HepG2 (cell line): ENCODE measurements around the gene TEX19. TPM values are rescaled to one million over a fixed set of nuclear protein-coding genes. Genes with fewer than 3 reads are reported as not detected.

Experiments used
- HNRNPUL1 ChIP-seq: fragments of 200-400 bp; formaldehyde crosslinking; IDR thresholded peaks from 2 replicates; pipeline ENCODE4 v1.6.1; 2017; ENCODE audit warnings: low read depth, mild to moderate bottlenecking, low read length, moderate library complexity
- KMT2A ChIP-seq: sonication (generic); formaldehyde crosslinking; IDR thresholded peaks from 2 replicates; pipeline ENCODE4 v1.4.0; 2020; ENCODE audit warnings: missing genetic modification reagents
- REXO4 ChIP-seq: sonication (generic); formaldehyde crosslinking; IDR thresholded peaks from 2 replicates; pipeline ENCODE4 v1.8.0; 2022; ENCODE audit warnings: missing genetic modification reagents, mild to moderate bottlenecking, borderline replicate concordance
- ZNF234 ChIP-seq: sonication (generic); formaldehyde crosslinking; conservative IDR thresholded peaks from 2 replicates; pipeline ENCODE4 v1.5.1; 2020; ENCODE audit warnings: mild to moderate bottlenecking, missing genetic modification reagents
- ZNF782 ChIP-seq: sonication (generic); formaldehyde crosslinking; IDR thresholded peaks from 2 replicates; pipeline ENCODE4 v1.4.0; 2020; ENCODE audit warnings: missing genetic modification reagents, mild to moderate bottlenecking, borderline replicate concordance
- polyA plus RNA-seq, 8 experiments: library from polyadenylated mRNA; depleted of rRNA in 3 of 8; stranded (reverse) in 7 of 8; unstranded in 1 of 8; fragments of >200 nt; fragmentation: Illumina TruSeq in 4 of 8; extraction: Trizol in 4 of 8; gene quantifications; 2 replicates each; pipeline versions ENCODE4 v1.2.1 to v1.2.3, GENCODE V29; 2011 to 2016; ENCODE audit warnings: low read depth in 4 of 8, missing spikeins in 1 of 8, mixed read lengths in 1 of 8; ENCODE audit not compliant: insufficient read depth in 1 of 8
- total RNA-seq, 5 experiments: library from RNA; depleted of rRNA; stranded (reverse); fragments of >200 nt; fragmentation: Illumina TruSeq; extraction: Trizol; gene quantifications; 2 replicates each; pipeline ENCODE4 v1.2.3, GENCODE V29; 2016; ENCODE audit warnings: low read depth in 1 of 5
- TF ChIP-seq, protein P1 (sequence below): sonication (generic); formaldehyde crosslinking; conservative IDR thresholded peaks from 2 replicates; pipeline ENCODE4 v1.8.0; 2022; ENCODE audit warnings: mild to moderate bottlenecking, moderate library complexity, missing genetic modification reagents
- TF ChIP-seq, protein P2 (sequence below): sonication (generic); formaldehyde crosslinking; IDR thresholded peaks from 2 replicates; pipeline ENCODE4 v1.4.0; 2020; ENCODE audit warnings: mild to moderate bottlenecking, missing genetic modification reagents
- TF ChIP-seq, protein P3 (sequence below): sonication (generic); formaldehyde crosslinking; IDR thresholded peaks from 2 replicates; pipeline ENCODE4 v1.5.1; 2020; ENCODE audit warnings: mild to moderate bottlenecking, missing genetic modification reagents, borderline replicate concordance
- TF ChIP-seq, protein P4 (sequence below): sonication (generic); formaldehyde crosslinking; IDR thresholded peaks from 2 replicates; pipeline ENCODE4 v1.8.1; 2023; ENCODE audit warnings: mild to moderate bottlenecking, missing genetic modification reagents
- TF ChIP-seq, protein P5 (sequence below): sonication (generic); formaldehyde crosslinking; IDR thresholded peaks from 2 replicates; pipeline ENCODE4 v1.8.1; 2023; ENCODE audit warnings: mild to moderate bottlenecking, moderate library complexity, missing genetic modification reagents
- TF ChIP-seq, protein P6 (sequence below): fragments of 450-650 bp; IDR thresholded peaks from 2 replicates; pipeline ENCODE4 v1.6.1; 2017; ENCODE audit warnings: mild to moderate bottlenecking
- TF ChIP-seq, protein P7 (sequence below): IDR thresholded peaks from 2 replicates; pipeline ENCODE4 v1.6.1; 2016; ENCODE audit warnings: missing compliant biosample characterization, missing genetic modification reagents, borderline replicate concordance

TEX19 gene
- total and polyA plus RNA-seq, 2 of the 13 experiments (the other 11 are each of a cell fraction or from before 2014, with no cell fraction given): 1.3 to 6.0 TPM

DNA sequence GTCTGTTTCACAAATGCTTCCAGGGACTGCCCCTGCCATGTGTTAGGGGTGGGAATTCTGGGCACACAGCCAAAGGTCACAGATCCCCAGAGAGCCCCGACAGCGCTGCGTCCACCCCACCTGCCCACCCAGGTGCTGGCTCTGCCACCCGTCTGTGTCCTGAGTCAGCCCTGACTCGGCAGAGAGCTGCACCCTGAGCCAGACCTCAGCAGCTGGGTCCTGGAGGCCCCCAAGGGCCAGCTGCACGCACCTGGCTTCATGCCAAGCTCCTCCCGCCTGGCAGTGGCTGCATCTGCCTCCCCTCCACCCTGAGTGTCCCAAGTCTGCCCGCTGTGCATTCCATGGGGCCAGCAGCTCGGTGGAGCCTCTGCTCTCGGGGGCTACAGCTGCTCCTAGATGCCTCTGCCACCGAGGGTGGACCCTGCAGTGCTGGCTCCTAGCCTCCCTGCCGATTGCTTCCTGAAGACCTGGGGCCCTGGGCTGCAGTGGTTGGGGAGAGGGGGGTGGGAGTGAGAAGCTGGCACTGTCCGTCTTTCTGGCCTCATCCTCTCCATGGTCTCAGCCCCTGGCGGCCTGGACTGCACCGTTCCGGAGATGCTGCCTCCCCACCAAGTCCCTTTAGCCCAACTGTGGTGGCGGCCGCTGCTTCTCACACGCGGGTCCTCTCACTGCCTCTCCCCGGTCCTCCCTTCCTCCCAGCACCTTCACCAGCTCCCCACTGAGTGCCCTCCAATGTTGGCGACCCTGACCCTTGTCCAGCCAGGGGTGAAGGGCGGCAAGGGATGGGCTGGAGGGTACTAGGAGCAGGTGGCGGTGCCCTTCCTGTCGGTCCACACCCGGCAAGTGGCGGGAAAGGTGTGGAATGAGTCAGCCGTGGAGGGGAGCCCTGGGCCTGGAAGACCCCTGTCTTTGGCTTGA, 28.5 kb upstream of the TEX19 start (continued):
- TF ChIP-seq ZNF782 (CRISPR knock-in tag): peak; percentile 85
- TF ChIP-seq, protein P1, sequence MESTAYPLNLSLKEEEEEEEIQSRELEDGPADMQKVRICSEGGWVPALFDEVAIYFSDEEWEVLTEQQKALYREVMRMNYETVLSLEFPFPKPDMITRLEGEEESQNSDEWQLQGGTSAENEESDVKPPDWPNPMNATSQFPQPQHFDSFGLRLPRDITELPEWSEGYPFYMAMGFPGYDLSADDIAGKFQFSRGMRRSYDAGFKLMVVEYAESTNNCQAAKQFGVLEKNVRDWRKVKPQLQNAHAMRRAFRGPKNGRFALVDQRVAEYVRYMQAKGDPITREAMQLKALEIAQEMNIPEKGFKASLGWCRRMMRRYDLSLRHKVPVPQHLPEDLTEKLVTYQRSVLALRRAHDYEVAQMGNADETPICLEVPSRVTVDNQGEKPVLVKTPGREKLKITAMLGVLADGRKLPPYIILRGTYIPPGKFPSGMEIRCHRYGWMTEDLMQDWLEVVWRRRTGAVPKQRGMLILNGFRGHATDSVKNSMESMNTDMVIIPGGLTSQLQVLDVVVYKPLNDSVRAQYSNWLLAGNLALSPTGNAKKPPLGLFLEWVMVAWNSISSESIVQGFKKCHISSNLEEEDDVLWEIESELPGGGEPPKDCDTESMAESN: no peak
- TF ChIP-seq, protein P2, sequence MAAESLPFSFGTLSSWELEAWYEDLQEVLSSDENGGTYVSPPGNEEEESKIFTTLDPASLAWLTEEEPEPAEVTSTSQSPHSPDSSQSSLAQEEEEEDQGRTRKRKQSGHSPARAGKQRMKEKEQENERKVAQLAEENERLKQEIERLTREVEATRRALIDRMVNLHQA: no peak
- TF ChIP-seq, protein P3, sequence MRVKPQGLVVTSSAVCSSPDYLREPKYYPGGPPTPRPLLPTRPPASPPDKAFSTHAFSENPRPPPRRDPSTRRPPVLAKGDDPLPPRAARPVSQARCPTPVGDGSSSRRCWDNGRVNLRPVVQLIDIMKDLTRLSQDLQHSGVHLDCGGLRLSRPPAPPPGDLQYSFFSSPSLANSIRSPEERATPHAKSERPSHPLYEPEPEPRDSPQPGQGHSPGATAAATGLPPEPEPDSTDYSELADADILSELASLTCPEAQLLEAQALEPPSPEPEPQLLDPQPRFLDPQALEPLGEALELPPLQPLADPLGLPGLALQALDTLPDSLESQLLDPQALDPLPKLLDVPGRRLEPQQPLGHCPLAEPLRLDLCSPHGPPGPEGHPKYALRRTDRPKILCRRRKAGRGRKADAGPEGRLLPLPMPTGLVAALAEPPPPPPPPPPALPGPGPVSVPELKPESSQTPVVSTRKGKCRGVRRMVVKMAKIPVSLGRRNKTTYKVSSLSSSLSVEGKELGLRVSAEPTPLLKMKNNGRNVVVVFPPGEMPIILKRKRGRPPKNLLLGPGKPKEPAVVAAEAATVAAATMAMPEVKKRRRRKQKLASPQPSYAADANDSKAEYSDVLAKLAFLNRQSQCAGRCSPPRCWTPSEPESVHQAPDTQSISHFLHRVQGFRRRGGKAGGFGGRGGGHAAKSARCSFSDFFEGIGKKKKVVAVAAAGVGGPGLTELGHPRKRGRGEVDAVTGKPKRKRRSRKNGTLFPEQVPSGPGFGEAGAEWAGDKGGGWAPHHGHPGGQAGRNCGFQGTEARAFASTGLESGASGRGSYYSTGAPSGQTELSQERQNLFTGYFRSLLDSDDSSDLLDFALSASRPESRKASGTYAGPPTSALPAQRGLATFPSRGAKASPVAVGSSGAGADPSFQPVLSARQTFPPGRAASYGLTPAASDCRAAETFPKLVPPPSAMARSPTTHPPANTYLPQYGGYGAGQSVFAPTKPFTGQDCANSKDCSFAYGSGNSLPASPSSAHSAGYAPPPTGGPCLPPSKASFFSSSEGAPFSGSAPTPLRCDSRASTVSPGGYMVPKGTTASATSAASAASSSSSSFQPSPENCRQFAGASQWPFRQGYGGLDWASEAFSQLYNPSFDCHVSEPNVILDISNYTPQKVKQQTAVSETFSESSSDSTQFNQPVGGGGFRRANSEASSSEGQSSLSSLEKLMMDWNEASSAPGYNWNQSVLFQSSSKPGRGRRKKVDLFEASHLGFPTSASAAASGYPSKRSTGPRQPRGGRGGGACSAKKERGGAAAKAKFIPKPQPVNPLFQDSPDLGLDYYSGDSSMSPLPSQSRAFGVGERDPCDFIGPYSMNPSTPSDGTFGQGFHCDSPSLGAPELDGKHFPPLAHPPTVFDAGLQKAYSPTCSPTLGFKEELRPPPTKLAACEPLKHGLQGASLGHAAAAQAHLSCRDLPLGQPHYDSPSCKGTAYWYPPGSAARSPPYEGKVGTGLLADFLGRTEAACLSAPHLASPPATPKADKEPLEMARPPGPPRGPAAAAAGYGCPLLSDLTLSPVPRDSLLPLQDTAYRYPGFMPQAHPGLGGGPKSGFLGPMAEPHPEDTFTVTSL (CRISPR knock-in tag): 0 out of 2 replicates have a peak, but pooled peaks have one; percentile 17
- TF ChIP-seq, protein P4, sequence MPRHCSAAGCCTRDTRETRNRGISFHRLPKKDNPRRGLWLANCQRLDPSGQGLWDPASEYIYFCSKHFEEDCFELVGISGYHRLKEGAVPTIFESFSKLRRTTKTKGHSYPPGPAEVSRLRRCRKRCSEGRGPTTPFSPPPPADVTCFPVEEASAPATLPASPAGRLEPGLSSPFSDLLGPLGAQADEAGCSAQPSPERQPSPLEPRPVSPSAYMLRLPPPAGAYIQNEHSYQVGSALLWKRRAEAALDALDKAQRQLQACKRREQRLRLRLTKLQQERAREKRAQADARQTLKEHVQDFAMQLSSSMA (CRISPR knock-in tag): 0 out of 2 replicates have a peak, but pooled peaks have one; percentile 17
- TF ChIP-seq, protein P5, sequence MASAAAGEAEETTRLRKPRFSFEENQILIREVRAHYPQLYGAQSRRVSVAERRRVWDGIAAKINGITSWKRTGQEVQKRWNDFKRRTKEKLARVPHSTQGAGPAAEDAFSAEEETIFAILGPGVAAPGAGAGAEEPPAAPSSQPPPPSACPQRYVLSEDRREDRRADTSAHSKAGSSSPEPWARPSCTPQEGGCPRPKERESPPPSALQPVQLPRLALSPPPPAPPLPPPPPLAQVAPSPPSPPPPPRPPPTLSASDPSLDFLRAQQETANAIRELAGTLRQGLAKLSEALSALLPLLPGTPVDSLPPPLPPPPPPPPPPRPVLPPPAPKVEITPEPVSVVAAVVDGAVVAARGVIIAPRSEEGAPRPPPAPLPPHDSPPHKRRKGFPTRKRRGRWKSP (CRISPR knock-in tag): peak; percentile 35; the same call in 1 of the 2 replicates
- no peak for TF ChIP-seq KMT2A
- TF ChIP-seq HNRNPUL1: no peak
- TF ChIP-seq, protein P6, sequence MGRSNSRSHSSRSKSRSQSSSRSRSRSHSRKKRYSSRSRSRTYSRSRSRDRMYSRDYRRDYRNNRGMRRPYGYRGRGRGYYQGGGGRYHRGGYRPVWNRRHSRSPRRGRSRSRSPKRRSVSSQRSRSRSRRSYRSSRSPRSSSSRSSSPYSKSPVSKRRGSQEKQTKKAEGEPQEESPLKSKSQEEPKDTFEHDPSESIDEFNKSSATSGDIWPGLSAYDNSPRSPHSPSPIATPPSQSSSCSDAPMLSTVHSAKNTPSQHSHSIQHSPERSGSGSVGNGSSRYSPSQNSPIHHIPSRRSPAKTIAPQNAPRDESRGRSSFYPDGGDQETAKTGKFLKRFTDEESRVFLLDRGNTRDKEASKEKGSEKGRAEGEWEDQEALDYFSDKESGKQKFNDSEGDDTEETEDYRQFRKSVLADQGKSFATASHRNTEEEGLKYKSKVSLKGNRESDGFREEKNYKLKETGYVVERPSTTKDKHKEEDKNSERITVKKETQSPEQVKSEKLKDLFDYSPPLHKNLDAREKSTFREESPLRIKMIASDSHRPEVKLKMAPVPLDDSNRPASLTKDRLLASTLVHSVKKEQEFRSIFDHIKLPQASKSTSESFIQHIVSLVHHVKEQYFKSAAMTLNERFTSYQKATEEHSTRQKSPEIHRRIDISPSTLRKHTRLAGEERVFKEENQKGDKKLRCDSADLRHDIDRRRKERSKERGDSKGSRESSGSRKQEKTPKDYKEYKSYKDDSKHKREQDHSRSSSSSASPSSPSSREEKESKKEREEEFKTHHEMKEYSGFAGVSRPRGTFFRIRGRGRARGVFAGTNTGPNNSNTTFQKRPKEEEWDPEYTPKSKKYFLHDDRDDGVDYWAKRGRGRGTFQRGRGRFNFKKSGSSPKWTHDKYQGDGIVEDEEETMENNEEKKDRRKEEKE: no peak
- TF ChIP-seq, protein P7, sequence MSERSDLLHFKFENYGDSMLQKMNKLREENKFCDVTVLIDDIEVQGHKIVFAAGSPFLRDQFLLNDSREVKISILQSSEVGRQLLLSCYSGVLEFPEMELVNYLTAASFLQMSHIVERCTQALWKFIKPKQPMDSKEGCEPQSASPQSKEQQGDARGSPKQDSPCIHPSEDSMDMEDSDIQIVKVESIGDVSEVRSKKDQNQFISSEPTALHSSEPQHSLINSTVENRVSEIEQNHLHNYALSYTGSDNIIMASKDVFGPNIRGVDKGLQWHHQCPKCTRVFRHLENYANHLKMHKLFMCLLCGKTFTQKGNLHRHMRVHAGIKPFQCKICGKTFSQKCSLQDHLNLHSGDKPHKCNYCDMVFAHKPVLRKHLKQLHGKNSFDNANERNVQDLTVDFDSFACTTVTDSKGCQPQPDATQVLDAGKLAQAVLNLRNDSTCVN (CRISPR knock-in tag): peak; percentile 33; the same call in 1 of the 2 replicates
- no peak for TF ChIP-seq REXO4
- TF ChIP-seq ZNF234 (CRISPR knock-in tag): no peak
